GM20431 (cell line): ENCODE measurements around the gene ENTREP1.
"Not testable (repeated sequence)": the region's sequence is repeated elsewhere in the genome, so short reads cannot be mapped to it uniquely, and the experiment has no call there.

Experiments
- in situ Hi-C: fragments of 300-500 bp; cut with MseI, MboI; formaldehyde crosslinking; loops from one replicate; pipeline ENCODE4 v1.15.0; 2020; ENCODE audit warnings: low sequenced_read_pairs; ENCODE audit not compliant: unreplicated experiment

The ENTREP1 gene

DNA sequence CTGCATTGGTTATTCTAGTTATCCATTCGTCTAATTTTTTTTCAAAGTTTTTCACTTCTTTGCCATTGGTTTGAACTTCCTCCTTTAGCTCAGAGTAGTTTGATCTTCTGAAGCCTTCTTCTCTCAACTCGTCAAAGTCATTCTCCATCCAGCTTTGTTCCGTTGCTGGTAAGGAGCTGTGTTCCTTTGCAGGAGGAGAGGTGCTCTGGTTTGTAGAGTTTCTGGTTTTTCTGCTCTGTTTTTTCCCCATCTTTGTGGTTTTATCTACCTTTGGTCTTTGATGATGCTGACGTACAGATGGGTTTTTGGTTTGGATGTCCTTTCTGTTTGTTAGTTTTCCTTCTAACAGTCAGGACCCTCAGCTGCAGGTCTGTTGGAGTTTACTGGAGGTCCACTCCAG is 114.6 kb downstream of the ENTREP1 start:
- in situ Hi-C loops: not testable (repeated sequence)

GRCh38 chr9:69440254-69440955 is 115.4 kb downstream of the ENTREP1 start:
- in situ Hi-C loops: not testable (repeated sequence)
